Daoy (cell line): Measurements from ENCODE around the gene HLA-E. TPM values are rescaled to one million over a fixed set of nuclear protein-coding genes. Genes with fewer than 3 reads are reported as not detected.

ENCODE experiments used
- DNase-seq: peaks from one replicate; pipeline ENCODE4 v3.0.0-alpha.2; 2015; ENCODE audit warnings: low read depth
- total RNA-seq: library from RNA; depleted of rRNA; stranded (reverse); fragments of >200 nt; shearing (Covaris generic); gene quantifications from 2 replicates; pipeline ENCODE4 v1.2.3, GENCODE V29; 2014; rRNA removed

HLA-E gene
- total RNA-seq, 1 experiment from 2014 or later: 110 TPM

DNA sequence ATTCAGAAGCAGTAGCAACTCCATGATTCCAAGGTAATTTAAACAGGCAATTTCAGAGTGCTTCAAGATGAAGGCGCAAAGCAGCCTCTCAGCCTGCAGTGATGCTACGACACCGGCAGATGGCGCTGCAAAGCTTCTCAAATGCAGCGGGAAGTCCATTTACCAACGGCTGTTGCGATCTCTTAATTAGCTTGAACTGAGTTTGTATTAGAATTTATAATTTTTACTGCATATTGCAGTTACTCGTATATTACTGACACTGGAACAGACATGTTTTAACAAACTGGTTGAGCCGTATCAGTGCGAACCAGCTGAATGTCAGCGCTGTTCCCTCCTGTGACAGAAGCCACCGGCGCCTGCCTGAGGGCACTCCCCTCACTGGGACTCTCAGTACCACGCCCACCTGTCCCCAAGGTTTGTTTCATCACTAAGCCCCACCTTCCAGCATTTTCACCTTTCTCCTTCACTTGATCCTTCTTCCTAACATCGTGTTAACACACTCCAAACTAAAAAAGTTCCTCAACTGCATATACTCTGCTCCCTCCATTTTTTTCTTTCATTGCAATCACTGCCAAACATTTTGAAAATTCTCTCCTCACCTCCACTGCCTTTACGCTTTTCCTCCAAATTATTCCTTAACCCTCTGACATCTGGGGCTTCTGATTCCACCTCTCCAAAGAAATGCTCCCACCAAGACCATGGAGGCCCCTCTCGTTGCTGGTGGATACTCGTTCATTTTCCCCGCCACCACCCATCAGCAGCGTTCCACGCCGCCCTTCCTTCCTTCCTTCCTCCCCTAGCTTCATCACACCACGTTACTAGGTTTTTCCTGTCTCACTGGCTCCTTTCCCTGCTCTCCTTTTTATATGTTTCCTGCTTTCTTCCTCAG lies 52.5 kb downstream of the HLA-E start:
- peak; percentile 87 for DNase-seq

- no peak for DNase-seq
Measured at GRCh38 chr6:30542404-30542725, 53.1 kb downstream of the HLA-E start.

- no peak for DNase-seq
Measured at GRCh38 chr6:30542915-30543314, 53.6 kb downstream of the HLA-E start.

Other genes starting within 250 kb of the HLA-E start
- gene TRIM39, start 162.6 kb upstream of the HLA-E start, total RNA-seq: 18.2 and 21.4 TPM in 2 replicates
- 160 and 170 TPM in 2 replicates for gene RPP21, start 144.4 kb upstream of the HLA-E start, total RNA-seq
- gene GNL1, start 67.0 kb downstream of the HLA-E start, total RNA-seq: 36.8 and 57.4 TPM in 2 replicates
- gene PRR3, start 67.8 kb downstream of the HLA-E start, total RNA-seq: 13.4 and 18.3 TPM in 2 replicates
- gene ABCF1, start 81.9 kb downstream of the HLA-E start, total RNA-seq: 85.7 and 96.1 TPM in 2 replicates
- gene PPP1R10, start 127.7 kb downstream of the HLA-E start, total RNA-seq: 29.5 and 30.1 TPM in 2 replicates
- gene MRPS18B, start 128.3 kb downstream of the HLA-E start, total RNA-seq: 93.5 and 102 TPM in 2 replicates
- gene ATAT1, start 137.4 kb downstream of the HLA-E start, total RNA-seq: 1.7 and 2.5 TPM in 2 replicates
- 5.3 and 7.1 TPM in 2 replicates for gene C6orf136, start 157.6 kb downstream of the HLA-E start, total RNA-seq
- gene DHX16, start 183.5 kb downstream of the HLA-E start, total RNA-seq: 59.9 and 87.0 TPM in 2 replicates
- 71.6 and 77.5 TPM in 2 replicates for gene PPP1R18, start 197.1 kb downstream of the HLA-E start, total RNA-seq
- 7.5 and 7.8 TPM in 2 replicates for gene NRM, start 201.5 kb downstream of the HLA-E start, total RNA-seq
- 12.6 and 21.9 TPM in 2 replicates for gene MDC1, start 227.8 kb downstream of the HLA-E start, total RNA-seq
- gene TUBB, start 230.8 kb downstream of the HLA-E start, total RNA-seq: 1,353 and 1,355 TPM in 2 replicates